Middle frontal gyrus (tissue), 1 donor: ENCODE data around the gene PPP1R27.
A peak's percentile ranks its signal among the peaks of the same experiment; 100 is the strongest.

Experiments used
- DNase-seq: peaks from one replicate; pipeline ENCODE4 v3.0.0-alpha.2; 2015; ENCODE audit warnings: low spot score; ENCODE audit errors: extremely low spot score

The PPP1R27 gene

DNA sequence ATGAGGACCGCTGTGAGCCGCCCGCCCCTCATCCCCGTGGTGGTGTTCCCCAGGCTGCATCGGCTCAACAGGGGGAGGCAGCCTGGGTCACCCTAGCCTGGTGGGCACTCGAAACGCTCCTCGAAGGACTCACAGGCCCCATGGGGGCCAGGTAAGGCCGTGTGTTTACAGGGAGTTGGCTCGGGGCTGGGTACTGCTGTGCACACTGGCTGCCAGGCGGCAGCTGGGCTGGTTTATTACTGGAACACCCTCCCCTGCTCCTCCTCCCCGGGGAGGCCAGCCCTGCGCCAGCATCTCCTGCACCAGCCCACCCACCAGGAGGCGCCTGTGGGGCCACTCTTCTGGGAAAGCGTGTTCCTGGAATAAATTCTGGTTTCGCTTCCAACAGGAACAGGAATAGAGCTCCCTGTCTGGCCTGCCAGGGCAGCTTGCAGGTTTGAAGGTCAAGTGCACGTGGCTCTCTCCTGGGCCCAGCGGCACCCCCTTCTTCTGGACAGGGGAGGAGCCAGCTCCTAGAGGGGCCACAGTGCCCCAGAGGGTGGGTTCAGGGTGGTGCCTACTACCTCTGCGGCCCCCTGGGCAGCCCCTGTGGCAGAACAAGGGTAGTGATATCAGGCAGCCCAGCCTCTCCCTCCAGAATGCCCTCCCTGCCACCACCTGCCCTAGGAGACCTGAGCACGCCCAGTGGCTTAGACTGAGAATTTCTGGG, 13.1 kb downstream of the PPP1R27 start:
- peak; percentile 35 for DNase-seq

DNA sequence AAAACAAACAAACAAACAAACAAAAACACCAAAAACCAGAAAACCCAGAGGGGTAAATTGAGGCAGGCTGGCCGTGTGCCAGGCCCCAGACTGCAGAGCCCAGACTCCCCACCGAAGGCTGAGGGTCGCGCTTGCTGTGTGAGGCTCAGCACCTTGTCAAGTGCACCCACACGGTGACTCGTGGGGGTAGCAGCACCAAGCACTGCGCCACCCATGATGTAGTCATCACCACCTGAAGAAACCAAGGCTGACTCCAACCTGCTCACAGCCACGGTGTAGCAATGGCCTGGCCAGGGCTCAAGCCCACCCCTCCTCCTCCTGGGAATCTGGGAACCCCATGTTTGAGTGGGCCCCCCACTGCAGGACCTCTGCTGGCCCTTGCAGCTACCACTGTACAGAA, 13.7 kb downstream of the PPP1R27 start:
- no peak for DNase-seq

- no peak for DNase-seq
Observed at GRCh38 chr17:81819708-81820107, 15.1 kb downstream of the PPP1R27 start.

GRCh38 chr17:81817758-81818147, 17.1 kb downstream of the PPP1R27 start:
- DNase-seq = no peak

- no peak for DNase-seq
Observed at GRCh38 chr17:81815646-81815986, 19.2 kb downstream of the PPP1R27 start.

DNA sequence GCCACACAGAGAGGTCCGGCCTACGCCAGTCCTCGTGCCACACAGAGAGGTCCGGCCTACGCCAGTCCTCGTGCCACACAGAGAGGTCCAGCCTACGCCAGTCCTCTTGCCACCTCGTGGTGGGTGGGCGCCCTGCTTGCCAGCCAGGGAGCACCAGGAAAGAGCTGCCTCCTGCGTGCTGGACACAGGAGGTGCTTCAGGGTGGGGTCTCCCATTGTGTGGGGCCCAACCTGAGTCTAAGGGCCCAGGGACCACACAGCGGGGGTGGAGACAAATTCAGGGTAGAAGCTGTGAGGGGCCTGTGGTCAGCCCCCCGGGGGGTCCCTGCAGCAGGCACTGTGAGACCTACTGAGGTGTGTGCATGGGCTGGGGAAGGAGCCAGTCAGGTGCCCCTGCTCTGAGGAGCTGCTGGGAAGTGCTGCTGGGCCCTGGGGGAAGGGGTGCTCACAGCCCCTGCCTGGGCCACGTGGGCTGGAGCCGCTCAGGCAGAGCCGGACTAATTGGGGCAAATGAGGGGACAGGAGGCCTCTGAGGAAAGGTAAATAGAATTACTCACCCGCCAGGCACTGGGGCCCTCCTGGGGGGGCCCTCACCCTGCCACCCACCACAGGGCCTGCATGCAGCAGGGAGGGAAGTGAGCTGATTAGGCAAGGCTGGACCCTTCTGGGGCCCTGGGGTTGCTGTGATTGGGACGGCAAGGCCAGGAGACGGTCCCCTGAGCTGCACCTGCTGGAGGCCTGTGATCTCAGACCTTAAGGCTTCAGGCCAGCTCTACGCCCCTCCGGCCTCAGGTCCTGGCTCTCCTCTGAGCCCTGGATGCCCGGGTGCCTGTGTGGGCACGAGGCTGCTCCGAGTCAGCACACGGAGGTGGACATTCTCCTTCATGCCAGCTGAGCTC, 19.9 kb downstream of the PPP1R27 start:
- DNase-seq = no peak

DNA sequence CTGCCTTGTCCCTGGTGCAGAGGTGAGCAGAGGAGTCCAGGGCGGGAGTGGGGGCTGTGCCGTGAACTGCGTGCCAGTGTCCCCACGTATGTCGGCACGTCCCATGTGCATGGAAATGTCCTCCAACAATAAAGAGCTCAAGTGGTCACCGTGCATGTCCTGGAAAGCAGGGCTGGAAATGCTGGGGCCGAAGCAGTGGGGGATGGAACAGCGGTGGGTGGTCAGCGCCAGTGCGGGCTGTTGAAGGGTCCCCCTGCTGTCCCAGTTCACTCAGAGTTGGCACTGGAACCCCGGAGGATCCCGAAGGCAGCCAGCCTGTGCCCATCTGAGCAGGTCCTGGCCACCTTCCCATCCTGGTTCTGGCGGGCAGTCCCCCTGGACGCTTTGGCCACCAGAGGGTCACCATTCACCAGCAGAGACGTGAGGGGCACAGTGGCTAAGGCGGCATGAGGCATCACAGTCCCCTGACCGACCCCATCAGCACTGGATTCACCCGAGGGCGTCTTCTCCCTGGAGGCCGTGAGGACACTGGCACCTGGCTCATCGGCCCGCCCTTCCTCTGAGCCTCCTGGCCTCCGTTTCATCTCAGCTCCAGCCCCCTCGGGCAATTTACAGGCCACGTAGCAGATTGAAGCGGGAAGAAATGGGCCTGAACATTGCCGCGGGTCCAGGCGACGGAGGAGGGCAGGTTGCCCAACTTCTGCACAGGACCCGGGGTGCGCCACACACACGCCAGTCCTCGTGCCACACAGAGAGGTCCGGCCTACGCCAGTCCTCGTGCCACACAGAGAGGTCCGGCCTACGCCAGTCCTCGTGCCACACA, 20.8 kb downstream of the PPP1R27 start:
- DNase-seq = no peak

GRCh38 chr17:81813371-81813684, 21.5 kb downstream of the PPP1R27 start:
- DNase-seq = no peak

DNA sequence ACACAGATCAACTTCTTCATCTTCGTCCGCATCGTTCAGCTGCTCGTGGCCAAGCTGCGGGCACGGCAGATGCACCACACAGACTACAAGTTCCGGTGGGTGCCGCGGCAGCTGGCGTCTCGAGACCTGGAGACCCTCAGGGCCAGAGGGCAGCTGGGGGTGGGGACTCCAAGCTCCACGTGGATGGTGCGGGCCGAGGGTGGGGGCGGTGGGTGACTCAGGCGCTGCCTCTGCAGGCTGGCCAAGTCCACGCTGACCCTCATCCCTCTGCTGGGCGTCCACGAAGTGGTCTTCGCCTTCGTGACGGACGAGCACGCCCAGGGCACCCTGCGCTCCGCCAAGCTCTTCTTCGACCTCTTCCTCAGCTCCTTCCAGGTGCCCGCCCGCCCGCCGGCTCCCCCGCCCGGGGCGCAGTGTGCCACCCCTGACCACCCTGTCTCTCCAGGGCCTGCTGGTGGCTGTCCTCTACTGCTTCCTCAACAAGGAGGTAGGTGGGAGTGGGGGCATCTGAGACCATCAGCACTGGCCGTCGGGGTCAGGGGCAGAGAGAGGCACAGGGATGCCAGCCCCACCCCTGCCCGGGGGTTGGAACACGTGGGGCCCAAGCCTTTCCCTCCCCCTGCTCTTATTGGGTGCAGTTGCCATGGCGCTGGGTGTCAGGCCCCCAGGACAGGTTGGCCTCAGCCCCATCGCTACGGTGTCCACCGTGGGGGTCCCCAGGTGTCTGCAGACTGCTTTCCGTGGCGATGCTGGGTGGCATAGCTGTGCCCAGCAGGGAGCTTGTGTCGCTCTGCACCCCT, 22.1 kb downstream of the PPP1R27 start:
- DNase-seq = no peak

DNA sequence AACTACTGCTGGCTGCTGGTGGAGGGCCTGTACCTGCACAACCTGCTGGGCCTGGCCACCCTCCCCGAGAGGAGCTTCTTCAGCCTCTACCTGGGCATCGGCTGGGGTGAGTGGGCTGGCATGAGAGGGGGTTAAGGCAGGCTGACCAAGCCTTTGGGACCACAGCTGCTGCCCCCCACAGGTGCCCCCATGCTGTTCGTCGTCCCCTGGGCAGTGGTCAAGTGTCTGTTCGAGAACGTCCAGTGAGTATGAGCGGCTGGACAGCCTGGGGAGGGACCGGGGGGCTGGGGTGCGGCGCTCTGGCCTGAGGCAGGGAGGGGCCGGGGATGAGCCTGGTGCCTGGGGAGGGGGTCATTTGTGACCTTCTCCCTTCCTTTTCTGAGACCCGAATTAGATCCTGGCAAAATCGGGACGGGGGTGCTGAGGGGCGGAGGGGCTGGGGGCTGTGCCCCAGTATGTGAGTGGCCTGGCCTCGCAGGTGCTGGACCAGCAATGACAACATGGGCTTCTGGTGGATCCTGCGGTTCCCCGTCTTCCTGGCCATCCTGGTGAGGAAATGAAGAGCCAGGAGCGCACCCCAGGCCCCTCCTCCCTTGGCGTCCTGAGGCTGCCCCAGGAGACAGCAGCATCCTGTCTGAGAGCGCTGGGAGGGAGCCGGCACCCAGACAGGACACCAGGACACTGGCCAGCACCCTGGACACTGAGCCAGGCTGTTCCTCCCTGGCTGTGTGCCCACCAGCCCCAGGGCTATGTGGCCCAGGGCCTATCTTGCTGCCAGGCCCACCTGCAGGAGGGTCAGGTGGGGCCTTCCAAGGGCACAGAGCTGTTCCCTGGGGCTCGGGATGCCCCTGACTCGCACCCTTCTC, 22.9 kb downstream of the PPP1R27 start:
- DNase-seq = no peak

DNA sequence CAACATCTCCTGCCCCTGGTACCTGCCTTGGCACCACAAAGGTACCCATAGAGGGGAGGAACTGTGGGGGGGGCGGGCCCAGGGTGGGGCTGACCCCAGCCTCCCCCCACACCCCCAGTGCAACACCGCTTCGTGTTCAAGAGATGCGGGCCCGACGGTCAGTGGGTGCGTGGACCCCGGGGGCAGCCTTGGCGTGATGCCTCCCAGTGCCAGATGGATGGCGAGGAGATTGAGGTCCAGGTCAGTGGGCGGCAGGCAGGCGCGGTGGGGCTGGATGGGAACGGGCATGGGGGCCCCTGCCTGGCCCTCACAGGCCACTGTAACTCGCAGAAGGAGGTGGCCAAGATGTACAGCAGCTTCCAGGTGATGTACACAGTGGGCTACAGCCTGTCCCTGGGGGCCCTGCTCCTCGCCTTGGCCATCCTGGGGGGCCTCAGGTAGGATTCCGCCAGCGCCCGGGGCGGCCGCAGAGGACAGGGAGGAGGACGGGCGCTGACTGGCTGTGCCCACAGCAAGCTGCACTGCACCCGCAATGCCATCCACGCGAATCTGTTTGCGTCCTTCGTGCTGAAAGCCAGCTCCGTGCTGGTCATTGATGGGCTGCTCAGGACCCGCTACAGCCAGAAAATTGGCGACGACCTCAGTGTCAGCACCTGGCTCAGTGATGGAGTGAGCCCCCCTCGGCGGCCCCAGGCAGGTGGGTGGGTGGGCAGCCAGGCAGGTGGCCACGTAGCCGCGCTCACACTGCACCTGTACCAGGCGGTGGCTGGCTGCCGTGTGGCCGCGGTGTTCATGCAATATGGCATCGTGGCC, 23.8 kb downstream of the PPP1R27 start:
- no peak for DNase-seq

DNA sequence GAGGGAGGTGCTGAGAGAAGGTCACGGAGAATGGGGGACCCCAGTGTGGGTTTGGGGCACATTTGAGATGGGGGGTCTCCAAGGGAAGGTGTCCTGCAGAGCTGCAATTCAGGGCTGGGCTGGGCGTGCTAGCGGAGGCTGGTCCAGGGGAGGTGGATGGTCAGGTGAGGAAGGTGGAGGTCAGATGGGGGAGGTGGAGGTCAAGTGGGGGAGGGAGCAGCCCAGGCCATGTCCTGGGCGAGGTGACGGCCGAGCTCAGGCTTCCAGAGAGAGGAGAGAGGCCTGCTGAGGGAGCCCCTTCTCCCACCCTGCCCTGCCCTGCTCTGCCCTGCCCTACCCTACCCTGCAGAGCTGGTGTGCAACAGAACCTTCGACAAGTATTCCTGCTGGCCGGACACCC, 24.4 kb downstream of the PPP1R27 start:
- no peak for DNase-seq

DNA sequence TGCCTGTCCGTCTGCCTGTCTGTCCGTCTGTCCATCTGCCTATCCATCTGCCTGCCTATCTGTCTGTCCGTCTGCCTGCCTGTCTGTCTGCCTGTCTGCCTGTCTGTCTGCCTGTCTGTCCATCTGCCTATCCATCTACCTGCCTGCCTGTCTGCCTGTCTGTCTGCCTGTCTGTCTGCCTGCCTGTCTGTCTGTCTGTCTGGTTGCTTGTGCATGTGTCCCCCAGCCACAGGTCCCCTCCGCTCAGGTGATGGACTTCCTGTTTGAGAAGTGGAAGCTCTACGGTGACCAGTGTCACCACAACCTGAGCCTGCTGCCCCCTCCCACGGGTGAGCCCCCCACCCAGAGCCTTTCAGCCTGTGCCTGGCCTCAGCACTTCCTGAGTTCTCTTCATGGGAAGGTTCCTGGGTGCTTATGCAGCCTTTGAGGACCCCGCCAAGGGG, 25.3 kb downstream of the PPP1R27 start:
- DNase-seq = no peak

- no peak for DNase-seq
Observed at GRCh38 chr17:81808778-81809555, 25.9 kb downstream of the PPP1R27 start.

GRCh38 chr17:81807839-81808238, 27.0 kb downstream of the PPP1R27 start:
- no peak for DNase-seq

DNA sequence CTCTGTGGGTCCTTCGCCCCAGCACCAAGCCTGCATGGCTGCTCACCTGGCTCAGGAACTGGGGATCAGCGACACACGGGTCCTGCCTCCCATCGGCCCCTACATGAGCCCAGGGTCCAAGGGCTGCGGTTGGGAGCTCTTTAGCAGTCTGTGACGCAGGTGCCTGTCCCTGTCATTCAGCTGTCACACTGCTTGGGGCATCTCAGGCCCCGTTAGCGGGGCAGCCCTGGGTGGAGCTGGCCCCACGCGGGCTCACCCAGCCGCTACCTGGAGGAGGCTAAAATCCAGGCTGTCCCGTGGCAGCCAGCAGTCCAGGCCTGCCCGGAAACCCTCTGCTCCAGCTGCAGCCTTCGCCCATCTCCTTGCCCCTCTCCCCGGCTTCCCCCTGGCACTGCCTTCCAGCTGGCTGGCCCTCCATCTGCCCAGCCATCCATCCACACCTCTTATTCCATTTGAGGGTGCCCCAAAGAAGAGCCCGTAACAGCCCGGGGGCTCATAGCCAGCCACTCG, 27.6 kb downstream of the PPP1R27 start:
- no peak for DNase-seq

DNA sequence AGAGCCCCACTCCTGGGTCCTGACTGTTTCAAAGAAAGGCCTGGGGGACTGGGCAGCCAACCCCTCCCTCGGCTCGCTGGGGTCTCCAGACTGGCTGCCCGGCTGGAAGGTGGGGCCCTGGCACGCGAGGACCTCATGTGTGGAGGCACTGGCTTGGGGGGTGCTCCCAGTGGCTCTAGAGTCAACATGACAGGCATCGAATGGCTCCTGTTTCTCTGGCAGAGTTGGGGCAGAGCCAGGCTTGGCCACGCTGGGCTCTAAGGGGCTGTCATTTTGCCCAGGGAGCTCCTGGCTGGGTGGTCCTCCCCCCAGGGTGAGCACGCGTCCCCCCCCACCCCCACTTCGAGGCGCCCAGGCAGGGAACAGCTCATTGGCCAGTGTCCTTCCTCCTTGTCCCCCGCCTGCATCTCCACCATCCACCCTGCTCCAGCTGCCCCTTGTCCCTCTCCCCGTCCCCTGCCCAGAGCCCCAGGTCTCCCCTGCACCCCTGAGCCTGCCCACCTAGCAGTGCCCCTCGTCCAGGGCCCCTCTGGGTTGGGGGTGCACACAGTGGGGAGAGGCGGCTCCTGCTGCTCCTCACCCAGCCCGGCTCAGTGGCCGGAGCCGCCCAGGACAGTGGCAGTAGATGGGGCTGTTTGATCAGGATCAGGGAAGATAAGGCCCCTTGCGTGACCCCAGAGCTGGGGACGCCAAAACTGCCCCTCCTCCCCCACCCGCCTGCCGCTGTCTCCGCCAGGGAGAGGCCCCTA, 28.2 kb downstream of the PPP1R27 start:
- no peak for DNase-seq
